Testis (tissue), 5 donors: Measurements from ENCODE around the gene APC2. TPM values are rescaled to one million over a fixed set of nuclear protein-coding genes. Genes with fewer than 3 reads are reported as not detected.
A peak's percentile ranks its signal among the peaks of the same experiment; 100 is the strongest.

Experiments used
- DNase-seq: peaks from one replicate; pipeline ENCODE4 v3.0.0-alpha.2; 2019
- H3K27ac ChIP-seq, 2 donors: fragments of 200-600 bp; sonication (generic); one replicate each; pipeline ENCODE4 v1.5.1; 2019
- H3K27me3 ChIP-seq: fragments of 200-600 bp; sonication (generic); one replicate; pipeline ENCODE4 v1.5.1; 2019
- H3K36me3 ChIP-seq: fragments of 200-600 bp; sonication (generic); one replicate; pipeline ENCODE4 v1.5.1; 2017; ENCODE audit warnings: low read depth; ENCODE audit errors: missing control alignments
- H3K4me1 ChIP-seq: fragments of 200-600 bp; sonication (generic); one replicate; pipeline ENCODE4 v1.5.1; 2019
- H3K4me3 ChIP-seq, 2 donors: fragments of 200-600 bp; sonication (generic); one replicate each; pipeline ENCODE4 v1.5.1; 2017 to 2019
- H3K9me3 ChIP-seq: fragments of 200-600 bp; sonication (generic); one replicate; pipeline ENCODE4 v1.5.1; 2017
- CTCF ChIP-seq, 3 experiments: fragments of 450-650 bp in 2 of 3; fragments of 200-600 bp in 1 of 3; sonication (generic) in 1 of 3; IDR thresholded peaks; one replicate each; pipeline ENCODE4 v1.5.1; 2016 to 2019; ENCODE audit warnings: antibody characterized with exemption in 3 of 3, mild to moderate bottlenecking in 2 of 3, moderate library complexity in 1 of 3
- POLR2A ChIP-seq: fragments of 450-650 bp; IDR thresholded peaks from one replicate; pipeline ENCODE4 v1.6.1; 2017; ENCODE audit warnings: antibody characterized with exemption, mild to moderate bottlenecking, moderate library complexity
- WGBS, 2 donors: methylation state at CpG; one replicate each; pipeline ENCODE4 v1.1.5; 2018; 5-methylcytosine and 5-hydroxymethylcytosine counted together
- intact Hi-C: fragments of 100-400 bp; cut with DNase I; formaldehyde crosslinking; loops from one replicate; pipeline ENCODE4 v1.15.1; 2023; ENCODE audit warnings: low total_unique reads
- long read RNA-seq, 2 donors: transcript quantifications; one replicate each; lab custom pipeline, GENCODE V29; 2026
- polyA plus RNA-seq: library from polyadenylated mRNA; stranded (reverse); fragments of 350-450 nt; fragmentation: Illumina TruSeq; extraction: RNeasy Lipid Tissue Mini Kit (QIAGEN cat#74804); gene quantifications from one replicate; pipeline ENCODE4 v1.2.3, GENCODE V29; 2014; ENCODE audit warnings: low read depth, low replicate concordance; ENCODE audit not compliant: insufficient read depth
- total RNA-seq, 2 donors: library from RNA; depleted of rRNA; stranded (reverse); fragments of >200 nt; gene quantifications; one replicate each; pipeline ENCODE4 v1.2.3, GENCODE V29; 2016

Gene APC2
- total RNA-seq (1 to 10 TPM; 4.6 to 5.9 TPM), polyA plus RNA-seq (2.8 TPM)
- long read RNA-seq, donor 1, partial matches to known transcripts = 6 of 17 reads
- long read RNA-seq, donor 1, other reads (novel, unspliced or antisense) = 11 of 17 reads
- long read RNA-seq, donor 2, partial matches to known transcripts = 0 of 7 reads
- long read RNA-seq, donor 2, other reads (novel, unspliced or antisense) = 7 of 7 reads

GRCh38 chr19:1449467-1450442 lies at the start of gene APC2:
TSS of gene APC2 (plus strand) at chr19:1450121. CDS start at chr19:1453002, 2,881 bp downstream.
- Histone ChIP-seq H3K4me1 (peaks cover 31% of the 10 kb centered on the region), H3K9me3 (no peaks in the 10 kb centered on the region), H3K27ac (no peak within 1 kb of the TSS), H3K36me3 (no peaks in the 10 kb centered on the region), H3K4me3 (no peak within 1 kb of the TSS), H3K27me3 (peaks cover 3% of the 10 kb centered on the region)
- intact Hi-C loops = no loop called here
- TF ChIP-seq CTCF (IDR thresholded peaks at IDR 0.05) = no peak
- TF ChIP-seq POLR2A = no peak
- DNase-seq = no peak
- 4 to 6% methylated on average over 18 to 73 of the region's 74 CpGs for WGBS, 2 donors

- Histone ChIP-seq H3K27me3 (no peaks in the 10 kb centered on the region), H3K4me1 (peaks cover 41% of the 10 kb centered on the region), H3K4me3 (peak overlapping the region; percentile 73 to 92), H3K36me3 (no peaks in the 10 kb centered on the region), H3K27ac (peak overlapping the region; percentile 69 to 76), H3K9me3 (no peaks in the 10 kb centered on the region)
- intact Hi-C loops = no loop called here
- WGBS, 2 donors = 16 to 31% methylated on average over 17 to 35 of the region's 36 CpGs
- no peak for TF ChIP-seq CTCF (IDR thresholded peaks at IDR 0.05)
- TF ChIP-seq POLR2A = no peak
- DNase-seq = peak; percentile 93
Observed at GRCh38 chr19:1400281-1401137, 49.4 kb upstream of the APC2 start.

- no peaks in the 10 kb centered on the region for H3K36me3 ChIP-seq
- peak within 1 kb of the TSS; percentile 73 to 92 for H3K4me3 ChIP-seq
- no peak for TF ChIP-seq POLR2A
- peak; percentile 38 to 52 (median 40) for TF ChIP-seq CTCF (IDR thresholded peaks at IDR 0.05)
- H3K9me3 ChIP-seq = no peaks in the 10 kb centered on the region
- H3K27me3 ChIP-seq = no peaks in the 10 kb centered on the region
- 0 to 11% methylated on average over 7 to 66 of the region's 87 CpGs for WGBS, 2 donors
- H3K27ac ChIP-seq = peak within 1 kb of the TSS; percentile 69 to 76
- H3K4me1 ChIP-seq = peaks cover 37% of the 10 kb centered on the region
- intact Hi-C loops = no loop called here
- DNase-seq = peak; percentile 67
Observed at GRCh38 chr19:1401138-1401888, 48.6 kb upstream of the APC2 start, which contains the start of gene GAMT. TSS of gene GAMT (minus strand) at chr19:1401542. CDS start at chr19:1401476, 66 bp downstream.

- Histone ChIP-seq H3K9me3 (no peaks in the 10 kb centered on the region), H3K27ac (peak overlapping the region; percentile 6 to 76), H3K4me1 (peaks cover 39% of the 10 kb centered on the region), H3K4me3 (peak overlapping the region; percentile 73 to 92), H3K27me3 (no peaks in the 10 kb centered on the region), H3K36me3 (no peaks in the 10 kb centered on the region)
- no peak for TF ChIP-seq POLR2A
- no peak for TF ChIP-seq CTCF (IDR thresholded peaks at IDR 0.05)
- WGBS, 2 donors = 47 to 60% methylated on average over 11 of the region's 11 CpGs
- no peak for DNase-seq
- intact Hi-C loops = no loop called here
Observed at GRCh38 chr19:1401889-1402217, 48.1 kb upstream of the APC2 start.
